GM12878 (cell line): ENCODE measurements around the gene TAF6. TPM values are rescaled to one million over a fixed set of nuclear protein-coding genes. Genes with fewer than 3 reads are reported as not detected.

Experiments
- ATAC-seq: fragments of 200-7000 bp; cut with Tn5 transposase; 3 replicates; pipeline ENCODE4 v1.9.1; 2020; ENCODE audit warnings: mild to moderate bottlenecking, moderate library complexity
- BruUV-seq: library from RNA; stranded (reverse); fragments of 400-500 nt; replicated peaks from 2 replicates; lab custom pipeline; 2021; lab: Mats Ljungman, UMichigan
- CTCF ChIA-PET: fragments of 300-600 bp; sonication (Branson Sonifier 250); formaldehyde crosslinking; extraction: SDS; loops from one replicate; lab custom pipeline; 2021; ENCODE audit warnings: inconsistent platforms; lab: Yijun Ruan, JAX
- POLR2A ChIA-PET: fragments of 350-600 bp; formaldehyde crosslinking; extraction: SDS; loops from one replicate; lab custom pipeline; 2021; ENCODE audit warnings: inconsistent platforms; lab: Charles Lee
- RAD21 ChIA-PET: fragments of 300-600 bp; sonication (Branson Sonifier 250); formaldehyde crosslinking; loops from one replicate; lab custom pipeline; 2023; ENCODE audit warnings: antibody characterized with exemption; ENCODE audit not compliant: unreplicated experiment; lab: Charles Lee
- SMC1A ChIA-PET: fragments of 300-600 bp; sonication (Branson Sonifier 250); formaldehyde crosslinking; loops from one replicate; lab custom pipeline; 2023; ENCODE audit not compliant: unreplicated experiment, uncharacterized antibody; lab: Charles Lee
- DNase-seq: peaks from one replicate; pipeline ENCODE4 v3.0.0-alpha.2; 2011; ENCODE audit warnings: low read depth, low spot score
- FAIRE-seq: peaks from 3 replicates; lab custom pipeline; 2011; peaks lifted over from hg19 to GRCh38; lab: Jason Lieb, UNC
- H2AFZ ChIP-seq: 2 replicates; pipeline ENCODE4 v1.6.0; 2011; ENCODE audit warnings: low read depth, low read length, control low read depth; ENCODE audit not compliant: control insufficient read depth
- H3K27ac ChIP-seq: 2 replicates; pipeline ENCODE4 v1.5.1; 2011; ENCODE audit warnings: control low read depth; ENCODE audit not compliant: control insufficient read depth, insufficient read depth
- H3K27me3 ChIP-seq, 2 experiments: replicated peaks in 1 of 2; 2 replicates each; pipeline versions ENCODE4 v1.6.0 to v1.6.1; 2011; ENCODE audit warnings: low read length in 1 of 2; ENCODE audit not compliant: control insufficient read depth in 2 of 2, insufficient read depth in 2 of 2
- H3K36me3 ChIP-seq, 2 experiments: 2 replicates each; pipeline ENCODE4 v1.5.1; 2011; ENCODE audit warnings: low read length in 1 of 2; ENCODE audit not compliant: control insufficient read depth in 2 of 2, insufficient read depth in 2 of 2
- H3K4me1 ChIP-seq: 2 replicates; pipeline ENCODE4 v1.6.1; 2011; ENCODE audit warnings: mild to moderate bottlenecking, low read length, moderate library complexity, mixed read lengths; ENCODE audit not compliant: control insufficient read depth, insufficient read depth
- H3K4me2 ChIP-seq: 2 replicates; pipeline ENCODE4 v1.6.0; 2011; ENCODE audit warnings: control low read depth; ENCODE audit not compliant: control insufficient read depth, insufficient read depth
- H3K4me3 ChIP-seq: fragments of 200-600 bp; sonication (generic); 2 replicates; pipeline ENCODE4 v1.5.1; 2016
- H3K79me2 ChIP-seq: 2 replicates; pipeline ENCODE4 v1.6.0; 2011; ENCODE audit warnings: low read length; ENCODE audit not compliant: control insufficient read depth, insufficient read depth
- H3K9ac ChIP-seq: 2 replicates; pipeline ENCODE4 v1.8.0; 2011; ENCODE audit warnings: low read length, control low read depth, mixed read lengths; ENCODE audit not compliant: control insufficient read depth, insufficient read depth
- H3K9me3 ChIP-seq: replicated peaks from 3 replicates; pipeline ENCODE4 v1.5.1; 2011; ENCODE audit warnings: mild to moderate bottlenecking, low read length; ENCODE audit not compliant: control insufficient read depth, insufficient read depth
- H4K20me1 ChIP-seq: 2 replicates; pipeline ENCODE4 v1.6.0; 2011; ENCODE audit not compliant: control insufficient read depth, insufficient read depth
- ASH2L ChIP-seq: fragments of 300-600, 200-600 bp; sonication (generic); IDR thresholded peaks from 2 replicates; pipeline ENCODE4 v1.6.1; 2017; ENCODE audit warnings: low read depth, mild to moderate bottlenecking, borderline replicate concordance
- BCLAF1 ChIP-seq: fragments of 450-650 bp; IDR thresholded peaks from 2 replicates; pipeline ENCODE4 v1.6.1; 2017; ENCODE audit warnings: antibody characterized with exemption, mild to moderate bottlenecking, moderate library complexity
- E4F1 ChIP-seq: fragments of 450-650 bp; IDR thresholded peaks from 2 replicates; pipeline ENCODE4 v1.6.1; 2018; ENCODE audit warnings: borderline replicate concordance, mild to moderate bottlenecking; ENCODE audit not compliant: partially characterized antibody
- FOXM1 ChIP-seq: IDR thresholded peaks from 2 replicates; pipeline ENCODE4 v1.6.1; 2012; ENCODE audit warnings: low read depth, mild to moderate bottlenecking, inconsistent platforms, low read length, moderate library complexity
- LARP7 ChIP-seq: fragments of 450-650 bp; IDR thresholded peaks from 2 replicates; pipeline ENCODE4 v1.6.1; 2017; ENCODE audit warnings: mild to moderate bottlenecking
- MYB ChIP-seq: fragments of 150-350 bp; IDR thresholded peaks from 2 replicates; pipeline ENCODE4 v1.6.1; 2014; ENCODE audit warnings: mild to moderate bottlenecking, low read depth, low read length, borderline replicate concordance
- POLR2A ChIP-seq: IDR thresholded peaks from 2 replicates; pipeline ENCODE4 v1.6.1; 2011; ENCODE audit warnings: low read depth, mild to moderate bottlenecking, low read length
- PRDM15 ChIP-seq: fragments of 450-650 bp; formaldehyde crosslinking; IDR thresholded peaks from 2 replicates; pipeline ENCODE4 v1.4.0; 2020; ENCODE audit warnings: mild to moderate bottlenecking, moderate library complexity
- RBBP5 ChIP-seq: fragments of 200-600 bp; sonication (generic); conservative IDR thresholded peaks from 2 replicates; pipeline ENCODE4 v1.6.1; 2016
- RELB ChIP-seq: fragments of 450-650 bp; IDR thresholded peaks from 2 replicates; pipeline ENCODE4 v1.6.1; 2017; ENCODE audit warnings: low read depth, mild to moderate bottlenecking, moderate library complexity
- SUZ12 ChIP-seq: fragments of 200-600 bp; sonication (generic); IDR thresholded peaks from one replicate; pipeline ENCODE4 v1.6.1; 2018; ENCODE audit warnings: antibody characterized with exemption, mild to moderate bottlenecking; ENCODE audit not compliant: unreplicated experiment
- TCF12 ChIP-seq: IDR thresholded peaks from 2 replicates; pipeline ENCODE4 v1.6.1; 2011; ENCODE audit warnings: low read depth, mild to moderate bottlenecking, low read length
- ZNF622 ChIP-seq: fragments of 450-650 bp; IDR thresholded peaks from 2 replicates; pipeline ENCODE4 v1.6.1; 2017; ENCODE audit warnings: mild to moderate bottlenecking, inconsistent platforms
- WGBS: methylation state at CpG from one replicate; pipeline ENCODE4 v1.1.6; 2016; ENCODE audit warnings: low lambda C conversion rate; ENCODE audit not compliant: insufficient replicate concordance, insufficient coverage; ENCODE audit errors: missing lambda C conversion rate; 5-methylcytosine and 5-hydroxymethylcytosine counted together
- in situ Hi-C: fragments of 300-500 bp; cut with MboI; formaldehyde crosslinking; loops from 9 replicates; pipeline ENCODE4 v1.14.3; 2018; ENCODE audit warnings: mixed read lengths
- intact Hi-C: fragments of 100-400 bp; cut with micrococcal nuclease; formaldehyde crosslinking; loops from one replicate; pipeline ENCODE4 v1.14.2; 2022; ENCODE audit not compliant: unreplicated experiment
- polyA plus RNA-seq, 11 experiments: library from polyadenylated mRNA; depleted of rRNA in 4 of 11; unstranded in 6 of 11; stranded (reverse) in 5 of 11; fragments of >200 nt; fragmentation: Nextera tagmentation in 4 of 11; fragmentation: Illumina TruSeq in 1 of 11; extraction: Ambion mirVana in 4 of 11; extraction: Trizol in 1 of 11; gene quantifications; 1 replicate in 1 of 11; 2 replicates in 10 of 11; pipeline versions ENCODE4 v1.2.1 to v1.2.3, GENCODE V29; 2011 to 2016; ENCODE audit warnings: inconsistent platforms in 2 of 11, missing spikeins in 2 of 11, low read depth in 1 of 11
- total RNA-seq, 4 experiments: library from RNA; depleted of rRNA in 3 of 4; stranded (reverse); fragments of >200 nt in 3 of 4; fragmentation: Illumina TruSeq in 1 of 4; extraction: Trizol in 1 of 4; gene quantifications; 2 replicates each; pipeline versions ENCODE4 v1.2.1 to v1.2.3, GENCODE V29; 2013 to 2021

Gene TAF6
- total and polyA plus RNA-seq, 10 of the 15 experiments (the other 5 are each of a cell fraction or from before 2014, with no cell fraction given), result 0.27 to 42.6 (median 17.0) TPM

- no peak for ATAC-seq
- no peak overlapping the region for H3K9ac ChIP-seq
- DNase-seq, result no peak
- RAD21 ChIA-PET, result no interaction called here
- intact Hi-C loops, result no loop called here
- H2AFZ ChIP-seq, result no peak overlapping the region
- H3K36me3 ChIP-seq, result no peaks in the 10 kb centered on the region; a peak in 1 of 4 replicates
- FAIRE-seq, result no peak
- in situ Hi-C loops, result no loop called here
- CTCF ChIA-PET, result interaction anchor here (0.6 kb wide), 1 partner anchor 59 kb away, joined by 3 read pairs; no protein-coding TSS in a partner anchor
- POLR2A ChIA-PET, result interaction anchor here (0.5 kb wide), 1 partner anchor 373 kb away, joined by 6 read pairs; no protein-coding TSS in a partner anchor
- H3K4me1 ChIP-seq, result peaks cover 12% of the 10 kb centered on the region
- H3K9me3 ChIP-seq, result no peaks in the 10 kb centered on the region
- H3K27me3 ChIP-seq, result no peaks in the 10 kb centered on the region
- no peak overlapping the region for H3K4me2 ChIP-seq
- H3K27ac ChIP-seq, result no peak overlapping the region
- H3K79me2 ChIP-seq, result peaks cover 17% of the 10 kb centered on the region
- H4K20me1 ChIP-seq, result no peaks in the 10 kb centered on the region
- no TSS peak for BruUV-seq
- no peak overlapping the region for H3K4me3 ChIP-seq
- SMC1A ChIA-PET, result interaction anchor here (1.3 kb wide), 1 partner anchor 20 kb away, joined by 3 read pairs; no protein-coding TSS in a partner anchor
- 95% methylated on average over 12 of the region's 13 CpGs for whole genome bisulfite sequencing
- no peak for TF ChIP-seq SUZ12
- TF ChIP-seq PRDM15 (CRISPR knock-in tag), result no peak
- no peak for TF ChIP-seq FOXM1
- TF ChIP-seq MYB, result no peak
- TF ChIP-seq POLR2A, result no peak
- TF ChIP-seq ZNF622, result no peak
- TF ChIP-seq RELB, result no peak
- no peak for TF ChIP-seq RBBP5
- TF ChIP-seq TCF12, result no peak
- no peak for TF ChIP-seq LARP7
- TF ChIP-seq ASH2L, result no peak
- no peak for TF ChIP-seq E4F1
- no peak for TF ChIP-seq BCLAF1
Measured at GRCh38 chr7:100122067-100122466, 2.9 kb upstream of the TAF6 start.
